Choroid plexus epithelial cell (primary cell): ENCODE results near the gene PRKAG1.

ENCODE experiments used
- DNase-seq: peaks from one replicate; pipeline ENCODE4 v3.0.0-alpha.2; 2010; ENCODE audit warnings: low read depth
- H3K4me3 ChIP-seq: 2 replicates; pipeline ENCODE4 v1.5.1; 2011; ENCODE audit warnings: low read depth, mild to moderate bottlenecking, control low read depth, low read length, moderate library complexity
- TF ChIP-seq, protein P1 (sequence below): conservative IDR thresholded peaks from 2 replicates; pipeline ENCODE4 v1.5.1; 2011; ENCODE audit warnings: low read depth, mild to moderate bottlenecking, control low read depth, inconsistent platforms, low read length, moderate library complexity

Gene PRKAG1

GRCh38 chr12:49026101-49026500 is 7.5 kb upstream of the PRKAG1 start:
- H3K4me3 ChIP-seq, result no peak overlapping the region
- TF ChIP-seq, protein P1, sequence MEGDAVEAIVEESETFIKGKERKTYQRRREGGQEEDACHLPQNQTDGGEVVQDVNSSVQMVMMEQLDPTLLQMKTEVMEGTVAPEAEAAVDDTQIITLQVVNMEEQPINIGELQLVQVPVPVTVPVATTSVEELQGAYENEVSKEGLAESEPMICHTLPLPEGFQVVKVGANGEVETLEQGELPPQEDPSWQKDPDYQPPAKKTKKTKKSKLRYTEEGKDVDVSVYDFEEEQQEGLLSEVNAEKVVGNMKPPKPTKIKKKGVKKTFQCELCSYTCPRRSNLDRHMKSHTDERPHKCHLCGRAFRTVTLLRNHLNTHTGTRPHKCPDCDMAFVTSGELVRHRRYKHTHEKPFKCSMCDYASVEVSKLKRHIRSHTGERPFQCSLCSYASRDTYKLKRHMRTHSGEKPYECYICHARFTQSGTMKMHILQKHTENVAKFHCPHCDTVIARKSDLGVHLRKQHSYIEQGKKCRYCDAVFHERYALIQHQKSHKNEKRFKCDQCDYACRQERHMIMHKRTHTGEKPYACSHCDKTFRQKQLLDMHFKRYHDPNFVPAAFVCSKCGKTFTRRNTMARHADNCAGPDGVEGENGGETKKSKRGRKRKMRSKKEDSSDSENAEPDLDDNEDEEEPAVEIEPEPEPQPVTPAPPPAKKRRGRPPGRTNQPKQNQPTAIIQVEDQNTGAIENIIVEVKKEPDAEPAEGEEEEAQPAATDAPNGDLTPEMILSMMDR, result no peak
- DNase-seq, result no peak

- TF ChIP-seq, protein P1, result no peak
These were observed 6.9 kb upstream of the PRKAG1 start for GRCh38 chr12:49025463-49025862.

GRCh38 chr12:49024543-49024942 is 6.0 kb upstream of the PRKAG1 start:
- no peak for DNase-seq
- TF ChIP-seq, protein P1, result no peak
- no peak overlapping the region for H3K4me3 ChIP-seq

More at GRCh38 chr12:49025463-49025862, 6.9 kb upstream of the PRKAG1 start:
- H3K4me3 ChIP-seq, result no peak overlapping the region
- no peak for DNase-seq

DNA sequence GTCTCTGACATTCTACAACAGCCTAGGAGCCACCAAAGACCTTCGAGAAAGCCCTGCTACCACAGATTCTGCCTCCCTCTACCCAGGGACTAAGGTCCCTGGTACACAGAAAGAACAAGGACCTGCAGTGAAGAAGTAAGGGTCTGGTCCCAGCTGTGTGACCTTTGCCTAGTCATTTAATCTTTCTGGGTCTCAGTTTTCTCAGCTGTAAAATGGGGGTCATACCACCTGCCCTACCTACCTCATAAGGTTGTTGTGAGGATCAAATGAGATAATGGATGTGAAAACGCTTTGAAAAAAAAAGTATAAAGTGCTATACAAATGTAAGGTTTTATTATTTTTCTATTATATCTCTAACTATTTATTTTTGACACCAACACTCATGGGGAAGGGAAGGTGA is 5.2 kb upstream of the PRKAG1 start:
- DNase-seq, result no peak
- TF ChIP-seq, protein P1, result no peak

DNA sequence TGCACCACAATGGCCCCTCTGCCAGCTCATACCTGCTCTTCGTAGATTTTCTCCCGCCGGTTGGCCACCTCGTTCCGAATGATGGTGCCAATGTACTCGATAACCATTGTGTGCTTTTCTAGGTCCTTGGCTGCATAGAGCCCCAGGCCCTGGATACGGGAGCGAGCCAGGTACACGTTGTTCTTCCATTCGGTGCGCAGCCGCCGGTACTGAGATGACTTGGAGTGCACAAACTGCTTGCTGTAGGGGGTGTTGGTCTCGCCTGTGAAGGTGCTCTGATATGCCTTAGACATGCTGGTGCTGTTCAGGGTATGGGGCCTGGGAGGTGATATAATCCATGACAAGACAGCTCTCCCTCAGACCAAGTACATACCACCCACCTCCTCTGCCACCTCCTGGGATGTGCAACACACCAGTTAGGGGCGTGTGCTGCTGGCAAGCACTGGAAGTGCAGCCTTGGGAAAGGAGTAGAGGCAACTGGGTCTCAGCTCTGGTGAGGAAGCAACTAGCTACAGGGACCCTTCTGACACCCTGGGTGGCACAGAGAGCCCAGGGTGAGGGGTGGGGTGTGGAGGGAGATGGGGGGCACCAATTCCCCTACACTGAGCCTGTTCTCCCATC is 4.1 kb upstream of the PRKAG1 start:
- H3K4me3 ChIP-seq, result no peak overlapping the region
- TF ChIP-seq, protein P1, result no peak
- no peak for DNase-seq

More for the DNA sequence above, 5.2 kb upstream of the PRKAG1 start:
- H3K4me3 ChIP-seq, result no peak overlapping the region

DNA sequence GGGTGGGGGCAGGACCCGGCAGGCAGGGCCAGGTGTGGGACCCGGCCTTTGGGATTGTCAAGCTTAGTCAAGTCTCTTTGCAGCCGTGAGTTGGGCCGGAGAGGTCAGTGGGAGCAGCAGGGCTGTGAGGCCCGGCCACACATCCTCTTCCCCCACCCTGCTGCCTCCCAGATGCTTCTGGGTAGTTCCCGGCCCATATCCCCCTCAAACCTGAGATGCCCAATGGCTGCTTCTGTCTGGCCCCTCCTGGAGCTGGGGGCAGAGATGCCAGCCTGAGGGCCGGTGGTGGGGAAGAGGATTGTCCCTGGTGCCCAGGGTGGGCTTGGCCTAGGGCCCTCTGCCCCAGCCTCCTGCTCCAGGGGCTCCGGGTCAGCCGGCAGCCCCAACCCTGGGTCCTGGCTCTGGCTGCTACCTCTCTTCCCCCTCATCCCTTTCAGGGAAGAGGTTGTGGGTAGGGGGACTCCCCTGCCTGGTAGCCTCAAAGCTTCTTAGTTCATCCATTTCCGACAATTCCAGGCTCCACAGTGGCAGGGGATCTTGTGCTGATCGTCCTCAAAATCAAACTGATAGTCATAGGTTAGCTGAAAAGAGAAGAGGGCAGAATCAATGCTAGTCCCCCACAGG is 2.8 kb upstream of the PRKAG1 start:
- DNase-seq, result no peak
- TF ChIP-seq, protein P1, result no peak
- H3K4me3 ChIP-seq, result no peak overlapping the region

DNA sequence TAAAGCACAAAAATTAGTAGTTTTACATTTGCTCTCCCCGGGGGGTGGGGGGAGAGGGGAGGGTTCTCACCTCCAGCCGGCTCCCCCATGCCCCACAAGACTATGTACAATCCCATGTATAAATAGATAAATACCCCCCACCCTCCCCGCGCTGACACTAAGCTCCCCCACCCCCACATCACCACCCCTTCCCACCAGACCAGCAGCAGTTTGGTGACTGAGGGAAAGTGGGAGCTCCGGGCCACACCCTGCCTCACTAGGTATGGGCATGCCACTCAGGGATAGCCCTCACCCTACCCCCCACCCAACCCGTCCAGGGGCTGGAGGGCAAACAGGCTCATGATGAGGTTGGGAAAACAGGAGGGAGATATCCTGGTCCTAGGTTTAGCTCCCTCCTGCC is 1.9 kb upstream of the PRKAG1 start:
- TF ChIP-seq, protein P1, result no peak
- H3K4me3 ChIP-seq, result no peak overlapping the region
- no peak for DNase-seq
